HG03520 (cell line): ENCODE data around the gene IYD.

Experiments used
- ATAC-seq: cut with Tn5 transposase; IDR thresholded peaks from one replicate; pipeline ENCODE4 v1.9.1; 2021; ENCODE audit warnings: mild to moderate bottlenecking, moderate library complexity; ENCODE audit not compliant: unreplicated experiment

IYD gene

GRCh38 chr6:150368762-150369161 is at the start of gene IYD:
TSS of gene IYD (plus strand) at chr6:150369012. CDS start at chr6:150369032, 20 bp downstream.
- no peak for ATAC-seq

GRCh38 chr6:150319924-150320323 is 48.9 kb upstream of the IYD start:
- no peak for ATAC-seq

DNA sequence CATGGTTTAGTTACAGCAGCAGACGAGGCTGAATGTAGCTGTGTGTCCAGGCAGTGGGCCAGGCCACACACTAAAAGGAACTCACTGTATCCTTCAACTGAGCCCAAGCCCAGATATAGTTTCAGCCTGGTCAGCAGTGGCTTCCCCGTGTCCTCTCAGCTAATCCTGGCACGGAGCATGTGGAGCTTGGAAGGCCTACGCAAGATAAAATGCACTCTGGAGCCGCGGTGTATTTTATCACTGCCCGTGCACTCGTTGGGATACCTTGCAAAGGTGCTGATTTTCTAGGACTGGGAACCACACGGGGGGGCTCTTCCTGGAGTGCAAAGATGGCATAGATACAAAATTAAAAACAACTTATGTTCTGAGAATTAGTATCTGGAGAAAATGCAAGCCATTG is 48.4 kb upstream of the IYD start:
- ATAC-seq, result no peak

DNA sequence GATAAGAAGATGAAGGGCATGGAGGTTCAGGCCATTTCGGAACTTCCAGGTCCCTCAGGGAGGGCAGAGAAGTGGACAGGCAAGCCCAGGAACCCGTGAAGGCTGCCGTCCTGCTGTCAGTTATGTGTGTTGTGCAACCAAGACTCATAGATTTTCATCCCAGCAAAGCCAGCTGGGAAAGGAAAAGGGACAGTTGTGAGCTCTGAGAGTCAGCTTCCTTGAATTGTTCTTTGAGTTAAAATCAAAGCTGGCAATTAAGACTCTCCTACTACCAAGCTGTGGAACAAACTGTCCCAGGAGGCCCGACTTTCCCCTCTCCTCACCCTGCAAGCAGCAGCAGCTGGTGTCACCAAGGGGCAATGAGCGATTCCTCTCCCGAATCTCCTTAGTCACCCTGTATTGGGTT is 46.3 kb upstream of the IYD start:
- ATAC-seq, result no peak

DNA sequence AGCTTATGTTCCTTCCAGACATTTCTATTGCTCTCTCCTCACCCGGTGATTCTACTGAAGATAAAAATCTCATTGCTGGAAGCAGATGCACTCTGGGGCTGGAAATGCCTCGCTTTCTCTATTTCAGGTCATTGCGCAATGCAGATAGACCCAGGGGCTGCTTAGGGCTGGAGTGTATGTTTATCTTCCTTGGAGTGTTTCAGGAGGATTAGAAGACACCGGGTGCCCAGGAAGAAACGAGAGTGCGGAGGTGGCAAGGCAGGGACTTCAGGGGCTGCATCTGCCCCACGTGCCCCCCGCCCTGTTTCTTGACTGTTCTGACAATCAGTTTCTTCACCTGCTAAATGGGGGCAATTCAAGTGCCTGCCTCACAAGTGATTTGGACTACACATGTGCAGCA is 45.6 kb upstream of the IYD start:
- no peak for ATAC-seq

DNA sequence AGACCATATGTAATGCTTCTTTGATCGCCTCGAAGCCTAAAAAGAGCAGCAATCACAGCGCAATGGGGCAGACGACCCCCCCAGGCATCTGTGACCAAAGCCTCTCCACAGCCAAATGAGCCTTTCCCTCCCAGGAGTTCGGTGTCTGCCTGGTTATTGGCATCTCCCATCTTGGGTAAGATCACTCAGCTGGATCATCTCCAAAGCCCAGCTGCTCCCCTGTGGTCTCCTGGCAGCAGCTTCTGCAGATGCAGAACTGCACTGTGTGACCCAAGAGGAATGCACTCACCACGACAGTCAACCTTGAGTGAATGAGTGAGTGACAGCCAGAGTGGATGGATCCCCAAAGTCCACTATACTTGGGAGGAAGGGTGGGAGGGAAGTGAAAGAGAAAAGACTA is 44.8 kb upstream of the IYD start:
- ATAC-seq, result no peak

GRCh38 chr6:150325066-150325772 is 43.6 kb upstream of the IYD start:
- no peak for ATAC-seq

GRCh38 chr6:150327117-150327774 is 41.6 kb upstream of the IYD start:
- no peak for ATAC-seq

DNA sequence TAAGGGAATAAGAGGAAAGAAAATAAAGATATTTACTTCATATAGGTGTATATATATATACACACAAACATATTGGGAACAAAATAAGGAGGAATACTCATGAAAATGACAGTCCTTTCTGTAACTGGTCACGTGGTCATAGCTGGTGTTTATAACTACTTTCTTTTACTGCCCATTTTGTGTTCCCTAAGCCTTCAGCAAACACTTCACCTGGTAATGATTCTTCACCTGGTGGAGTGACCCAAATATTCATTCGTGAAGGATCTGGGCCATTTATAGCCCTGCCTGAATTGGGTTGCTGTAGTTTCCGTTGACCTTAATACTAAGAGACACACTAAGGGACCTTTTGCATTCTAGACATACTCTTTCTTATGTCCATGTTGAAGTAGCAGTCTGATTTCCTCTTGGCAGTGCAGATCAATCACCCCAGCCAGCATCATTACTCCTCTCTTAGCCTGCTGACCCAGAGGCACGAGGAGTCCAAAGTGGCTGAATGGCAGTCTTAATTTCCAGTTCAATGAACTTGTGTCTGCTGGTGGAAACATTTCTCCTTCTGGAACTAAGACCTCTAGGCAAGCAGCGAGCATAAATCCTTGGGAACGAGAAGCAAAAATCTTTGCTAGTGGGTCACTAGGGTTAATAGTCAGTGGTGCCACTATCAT is 39.9 kb upstream of the IYD start:
- ATAC-seq, result no peak

- no peak for ATAC-seq
These were observed 37.5 kb upstream of the IYD start for GRCh38 chr6:150331344-150331743.

DNA sequence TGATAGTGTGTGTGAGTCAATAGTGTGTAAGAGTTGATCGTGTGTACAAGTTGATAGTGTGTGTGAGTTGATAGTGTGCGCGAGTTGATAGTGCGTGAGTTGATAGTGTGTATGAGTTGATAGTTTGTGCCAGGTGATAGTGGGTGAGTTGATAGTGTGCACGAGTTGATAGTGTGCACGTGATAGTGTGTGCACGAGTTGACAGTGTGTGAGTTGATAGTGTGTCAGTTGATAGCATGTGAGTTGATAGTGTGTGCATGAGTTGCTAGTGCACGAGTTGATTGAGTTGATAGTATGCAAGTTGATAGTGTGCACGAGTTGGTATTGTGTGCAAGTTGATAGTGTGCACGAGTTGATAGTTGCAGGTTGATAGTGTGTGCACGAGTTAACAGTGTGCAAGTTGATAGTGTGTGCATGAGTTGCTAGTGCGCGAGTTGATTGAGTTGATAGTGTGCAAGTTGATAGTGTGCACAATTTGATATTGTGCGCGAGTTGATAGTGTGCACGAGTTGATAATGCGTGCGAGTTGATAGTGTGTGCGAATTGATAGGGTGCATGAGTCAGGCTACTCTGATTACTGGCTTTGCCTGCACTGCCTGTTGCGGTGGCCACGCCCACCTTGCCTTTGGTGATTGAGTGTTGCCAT is 35.8 kb upstream of the IYD start:
- ATAC-seq, result no peak

GRCh38 chr6:150333585-150333941 is 35.2 kb upstream of the IYD start:
- ATAC-seq, result no peak

DNA sequence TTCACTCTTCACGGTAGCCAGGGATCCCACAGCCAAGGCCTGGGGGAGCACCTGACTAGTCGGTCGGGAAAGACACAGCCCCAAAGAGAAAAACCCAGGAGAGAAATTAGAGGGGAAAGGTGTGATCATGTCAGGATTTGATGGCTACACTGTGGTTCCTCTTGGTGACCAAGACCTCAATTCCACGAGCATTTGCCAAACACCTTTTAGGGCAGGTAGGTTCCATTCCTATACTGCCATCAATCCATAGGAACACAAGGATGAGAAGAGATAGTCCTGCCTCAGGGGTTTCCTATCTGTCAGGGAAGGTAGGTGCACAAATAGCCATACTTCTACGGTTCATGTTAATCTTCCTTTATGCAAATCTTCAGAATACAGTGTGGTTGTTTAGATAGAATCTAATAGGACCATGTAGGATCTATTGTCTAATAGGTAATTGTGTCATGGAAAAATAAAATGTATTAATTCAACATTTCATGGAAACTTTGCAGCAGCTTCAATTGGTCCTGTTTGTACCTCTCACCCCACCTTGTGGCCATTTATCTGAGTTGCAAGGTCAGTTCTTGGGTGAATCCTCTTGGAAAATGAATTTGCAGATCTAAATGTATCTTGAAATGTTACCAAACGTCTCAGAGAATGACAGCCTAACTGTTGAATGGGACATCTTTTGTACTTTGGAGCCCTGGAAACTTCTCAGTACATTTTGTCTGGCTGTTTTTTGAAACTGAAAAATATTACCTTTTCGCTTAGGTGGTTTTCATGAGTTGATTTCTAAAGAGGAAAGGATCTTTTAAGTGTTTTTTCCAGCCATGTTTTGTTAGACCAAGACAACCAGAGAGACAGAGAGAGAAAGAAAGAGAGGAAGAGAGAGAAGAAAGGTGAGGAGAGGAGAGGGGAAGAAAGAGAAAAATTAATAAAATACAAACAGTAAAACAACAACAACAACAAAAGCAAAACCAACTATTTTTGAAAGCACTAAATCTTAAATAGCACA is 33.7 kb upstream of the IYD start:
- no peak for ATAC-seq

GRCh38 chr6:150336299-150336698 is 32.5 kb upstream of the IYD start:
- ATAC-seq, result no peak

- ATAC-seq, result no peak
These were observed 32.1 kb upstream of the IYD start for GRCh38 chr6:150336708-150337107.

DNA sequence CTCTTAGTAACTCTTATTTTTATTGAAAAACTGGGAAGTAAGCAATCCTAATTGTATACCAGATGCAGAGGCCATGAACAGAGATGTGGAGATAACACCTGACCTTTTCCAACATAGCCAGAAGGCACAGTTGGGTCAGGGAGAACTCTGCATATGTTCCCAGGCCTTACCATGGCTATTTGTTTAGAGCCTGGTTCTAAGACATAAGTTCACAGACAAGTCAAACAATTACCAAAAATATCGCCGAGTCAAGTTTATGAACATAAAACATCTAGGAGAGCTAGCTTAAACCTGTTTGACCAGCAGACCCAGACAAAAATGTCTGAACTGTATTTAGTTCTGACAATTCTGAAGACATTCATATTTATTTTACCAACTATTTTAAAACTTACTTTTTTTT is 26.7 kb upstream of the IYD start:
- ATAC-seq, result no peak

DNA sequence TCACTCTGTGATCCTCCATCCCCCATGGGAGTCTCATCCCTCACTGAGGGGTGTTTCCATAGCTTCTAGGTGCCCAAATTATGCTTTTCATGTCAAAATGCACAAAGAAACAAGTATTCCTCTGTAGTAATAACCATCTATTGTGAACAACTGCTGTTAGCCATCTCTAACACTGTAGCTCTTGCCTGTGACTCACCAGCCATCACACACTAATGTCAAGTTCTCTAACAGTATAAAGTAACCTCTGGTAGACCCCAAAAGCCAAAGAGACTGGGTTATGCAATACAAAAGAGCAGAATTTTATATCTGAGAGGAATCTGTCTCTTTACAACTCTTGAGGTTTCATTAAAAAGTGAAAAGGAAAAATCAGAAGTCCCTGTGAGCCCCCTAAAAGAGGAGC is 25.4 kb upstream of the IYD start:
- ATAC-seq, result no peak

GRCh38 chr6:150345781-150346180 is 23.0 kb upstream of the IYD start:
- no peak for ATAC-seq

DNA sequence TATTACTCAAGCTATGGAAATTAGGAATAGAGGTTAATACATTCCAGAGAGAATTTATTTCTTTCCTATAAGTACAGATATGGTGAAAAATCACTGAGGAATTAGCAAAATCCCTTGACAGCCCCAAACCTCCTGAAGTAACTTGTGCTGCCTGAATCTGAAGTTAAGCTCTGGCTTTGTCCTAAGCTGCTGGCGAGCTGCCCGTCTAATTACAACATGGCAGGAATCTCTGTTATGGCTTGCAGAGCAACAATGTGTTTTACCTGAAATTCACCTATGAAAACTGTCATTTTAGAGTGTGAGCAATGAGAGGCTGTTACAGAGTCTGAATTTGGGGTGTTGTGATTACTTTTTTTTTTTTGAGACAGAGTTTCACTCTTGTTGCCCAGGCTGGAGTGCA is 22.5 kb upstream of the IYD start:
- no peak for ATAC-seq

DNA sequence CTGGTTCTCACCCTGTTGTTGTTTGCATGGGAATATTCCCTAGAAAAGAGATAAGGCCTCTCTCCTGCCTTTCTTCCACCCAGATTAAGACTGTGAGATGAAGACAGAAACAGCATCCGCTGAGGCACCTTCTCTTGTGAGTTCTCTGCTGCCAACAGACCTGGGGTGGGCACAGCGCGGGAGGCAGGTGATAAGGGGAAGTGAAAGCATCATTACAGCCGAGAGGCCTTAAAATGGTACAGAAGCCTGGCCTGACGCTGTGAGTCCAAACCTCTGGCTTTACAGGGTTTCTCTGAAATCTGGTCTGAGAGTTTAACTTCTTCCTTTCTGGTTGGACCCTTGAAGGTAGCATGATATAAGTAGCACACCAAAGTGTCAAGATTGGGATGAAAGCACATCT is 21.0 kb upstream of the IYD start:
- no peak for ATAC-seq

DNA sequence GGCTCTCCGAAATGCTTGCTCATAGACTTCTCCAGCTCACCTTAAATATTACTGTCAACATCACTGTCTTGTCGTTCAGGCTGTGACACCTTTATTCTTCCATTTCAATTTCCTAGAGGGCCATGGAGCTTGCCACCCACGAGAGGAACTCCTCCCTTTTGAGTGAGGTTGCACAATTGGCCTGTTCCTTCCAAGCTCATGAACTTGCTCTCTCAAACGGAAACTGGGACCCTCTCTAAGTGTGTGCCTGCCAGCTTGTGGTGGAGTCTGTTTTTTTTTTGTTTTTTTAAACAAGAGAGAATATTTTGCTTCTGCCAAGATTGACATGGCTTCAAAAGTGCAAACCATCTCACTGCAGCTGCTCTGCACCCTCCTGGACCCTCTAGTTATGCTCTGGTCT is 19.3 kb upstream of the IYD start:
- ATAC-seq, result no peak
